ENCODE results near the gene KRTAP10-4.
A peak's percentile ranks its signal among the peaks of the same experiment; 100 is the strongest.
"Not testable (repeated sequence)": the region's sequence is repeated elsewhere in the genome, so short reads cannot be mapped to it uniquely, and the experiment has no call there.

KRTAP10-4 gene

GRCh38 chr21:44558329-44558675 is 15.2 kb upstream of the KRTAP10-4 start:
- not testable (repeated sequence) for DNase-seq (ENCODE audit: low spot score)

- DNase-seq (ENCODE audit: low spot score), result no peak
Measured at GRCh38 chr21:44558695-44559094, 14.8 kb upstream of the KRTAP10-4 start, which contains the start of gene KRTAP10-3. Gene KRTAP10-3, minus strand, starts transcription at chr21:44558795. Its CDS starts 80 bp downstream, at chr21:44558715.

DNA sequence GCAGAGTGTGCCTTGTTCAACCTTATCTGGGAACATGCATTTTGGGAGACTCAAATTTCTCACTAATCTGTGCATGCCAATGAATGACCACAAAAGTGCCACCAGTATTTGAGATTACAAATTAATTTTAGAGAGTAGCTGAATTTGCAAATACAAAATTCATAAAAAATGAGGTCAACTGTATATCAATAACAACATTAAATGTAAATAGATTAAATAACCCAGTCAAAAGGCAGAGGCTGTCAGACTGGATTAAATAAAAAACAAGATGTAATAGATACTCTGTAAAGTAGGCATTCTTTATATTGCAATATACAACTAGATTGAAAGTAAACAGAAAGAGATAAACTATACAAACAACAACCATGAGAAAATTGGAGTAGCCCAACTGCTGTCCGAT is 9.4 kb upstream of the KRTAP10-4 start:
- no peak for DNase-seq (ENCODE audit: low spot score)

DNA sequence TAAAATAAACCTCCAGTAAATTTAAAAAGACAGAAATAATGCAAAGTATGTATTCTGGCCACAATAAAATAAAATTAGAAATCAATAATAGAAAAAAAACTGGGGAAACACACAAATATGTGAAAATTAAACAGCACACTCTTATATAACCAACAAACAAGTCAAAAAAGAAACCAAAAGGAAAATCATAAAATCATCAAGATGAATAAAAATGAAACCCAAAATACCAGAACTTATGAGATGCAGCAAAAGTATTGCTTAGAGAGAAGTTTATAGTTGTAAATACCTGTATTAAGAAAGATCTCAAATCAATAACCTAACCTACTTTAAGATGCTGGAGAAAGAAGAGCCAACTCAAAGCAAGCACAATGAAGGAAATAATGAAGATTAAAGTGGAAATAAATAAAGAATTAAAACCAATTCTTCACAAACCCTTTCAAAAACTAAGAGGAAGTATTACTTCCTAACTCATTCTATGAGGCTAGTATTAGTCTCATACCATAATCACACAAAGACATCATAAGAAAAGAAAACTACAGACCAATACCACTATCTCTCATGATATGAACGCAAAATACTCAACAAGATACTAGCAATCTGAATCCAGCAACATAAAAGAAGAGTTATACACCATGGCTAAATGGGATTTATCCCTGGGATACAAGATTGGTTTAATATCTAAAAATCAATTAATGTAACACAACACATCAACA is 8.5 kb upstream of the KRTAP10-4 start:
- DNase-seq (ENCODE audit: low spot score), result no peak

GRCh38 chr21:44566403-44566802 is 7.1 kb upstream of the KRTAP10-4 start:
- DNase-seq (ENCODE audit: low spot score), result no peak

DNA sequence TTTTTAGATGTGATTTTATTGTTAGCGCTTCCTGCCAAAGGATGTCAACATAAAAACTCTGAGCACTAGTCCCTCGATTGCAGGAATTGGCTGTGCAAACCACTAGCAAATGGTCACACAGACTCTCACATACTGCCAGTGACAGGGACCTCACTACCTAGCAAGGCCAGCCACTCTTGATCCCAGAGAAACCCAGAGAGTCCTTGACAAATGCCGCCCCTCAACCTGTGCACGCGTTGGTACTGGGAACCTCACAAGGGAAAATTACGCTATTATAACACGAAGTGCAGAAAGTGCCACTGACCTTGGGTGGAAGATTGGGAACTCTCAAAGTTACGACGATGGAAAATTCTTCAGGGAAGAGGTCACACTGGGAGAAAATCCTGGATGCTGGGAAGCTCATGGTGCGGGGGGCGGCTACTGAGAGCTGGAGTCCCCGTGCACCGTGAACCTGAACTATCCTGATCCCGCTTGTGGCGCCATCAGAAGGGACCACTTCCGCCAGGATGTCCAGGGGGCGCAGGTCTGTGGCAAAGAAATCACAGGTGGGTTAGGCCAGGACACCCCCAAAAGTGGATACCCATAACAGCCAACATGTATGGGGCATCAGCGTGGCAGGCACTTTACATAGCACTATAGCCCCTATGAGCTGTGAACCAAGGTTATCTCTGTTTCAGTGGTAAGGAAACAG is 5.9 kb upstream of the KRTAP10-4 start:
- no peak for DNase-seq (ENCODE audit: low spot score)

DNA sequence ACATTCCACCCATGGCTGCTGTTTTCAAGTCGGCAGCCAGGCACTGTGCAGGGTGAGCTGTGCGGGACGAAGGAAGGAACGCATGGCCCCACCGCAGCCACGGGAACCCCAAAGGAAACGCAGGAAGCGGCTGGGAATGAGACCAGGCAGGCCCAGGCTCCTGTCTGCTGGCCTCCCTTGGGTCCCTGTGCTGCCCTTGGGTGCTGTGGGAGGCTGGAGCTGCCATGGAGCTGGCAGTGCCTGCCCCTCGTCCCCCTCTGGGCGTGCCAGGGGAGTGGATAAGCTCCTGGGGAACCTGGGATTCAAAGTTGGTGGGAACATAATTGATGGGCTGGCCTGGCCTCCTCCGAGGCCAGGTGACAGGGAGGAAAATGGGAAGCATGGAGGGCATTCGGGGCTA is 5.3 kb upstream of the KRTAP10-4 start:
- DNase-seq (ENCODE audit: low spot score), result no peak

DNA sequence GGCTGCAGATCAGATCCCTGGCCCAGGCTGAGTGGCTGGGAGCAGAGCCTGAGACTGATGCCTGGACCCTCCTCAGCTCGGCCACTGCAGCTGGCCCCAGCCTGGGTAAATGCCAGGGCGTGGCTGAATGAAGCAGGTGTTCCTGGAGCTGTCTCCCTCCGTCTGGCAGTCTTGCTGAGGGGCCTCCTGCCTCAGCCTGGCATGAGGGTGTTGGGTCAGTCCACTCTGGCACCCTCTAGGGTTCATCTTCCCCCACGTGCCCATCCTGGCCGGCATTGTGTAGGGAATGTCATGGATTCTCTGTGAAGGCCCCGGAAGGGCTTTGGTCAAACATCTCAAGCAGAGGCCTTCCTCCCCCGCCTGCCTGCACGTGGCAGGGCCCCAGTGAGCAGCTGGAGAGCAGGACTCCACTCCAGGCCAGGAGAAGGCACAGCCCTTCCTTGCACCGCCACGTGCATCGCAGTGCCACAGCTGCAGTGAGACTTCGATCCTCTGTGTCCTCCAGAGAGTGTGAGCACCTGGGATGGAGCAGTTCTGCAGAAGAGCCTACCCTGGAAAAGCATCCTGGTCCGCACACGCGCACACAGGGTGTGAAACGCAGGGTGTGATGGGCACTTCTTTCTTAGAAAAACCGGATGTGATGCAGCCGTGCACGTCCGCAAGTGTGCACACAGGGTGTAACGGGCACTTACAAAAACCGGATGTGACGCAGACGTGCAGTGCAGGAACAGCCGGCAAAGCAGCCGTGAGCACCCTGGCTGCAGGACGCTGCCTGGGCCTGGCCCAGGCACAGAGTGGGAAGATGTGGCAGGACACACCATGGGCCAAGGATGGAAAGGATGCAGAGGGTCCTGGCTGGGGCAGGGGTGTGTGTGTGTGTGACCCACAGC is 4.6 kb upstream of the KRTAP10-4 start:
- no peak for DNase-seq (ENCODE audit: low spot score)

GRCh38 chr21:44569861-44570517 is 3.5 kb upstream of the KRTAP10-4 start:
- no peak for DNase-seq (ENCODE audit: low spot score)

DNA sequence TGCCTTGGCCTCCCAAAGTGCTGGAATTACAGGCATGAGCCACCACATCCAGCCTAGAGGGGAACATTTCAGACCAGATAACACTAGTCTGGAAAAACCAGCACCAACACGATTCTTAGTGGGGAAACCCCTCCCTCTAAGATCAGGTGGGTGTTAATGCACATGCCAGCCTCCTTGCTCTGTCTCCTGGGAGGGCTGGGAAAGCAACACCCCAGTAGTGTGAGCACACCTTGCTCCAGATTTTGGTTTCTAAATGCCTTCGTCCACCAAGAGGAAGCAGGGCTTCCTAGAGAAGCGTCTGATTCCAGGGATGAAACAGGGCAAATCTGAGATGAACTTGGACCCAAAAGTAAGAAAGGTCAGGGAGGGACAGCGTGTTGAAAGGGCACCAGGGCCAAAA is 2.2 kb upstream of the KRTAP10-4 start:
- no peak for DNase-seq (ENCODE audit: low spot score)

- DNase-seq (ENCODE audit: low spot score), result no peak
Measured at GRCh38 chr21:44571844-44572782, 1.4 kb upstream of the KRTAP10-4 start.

DNA sequence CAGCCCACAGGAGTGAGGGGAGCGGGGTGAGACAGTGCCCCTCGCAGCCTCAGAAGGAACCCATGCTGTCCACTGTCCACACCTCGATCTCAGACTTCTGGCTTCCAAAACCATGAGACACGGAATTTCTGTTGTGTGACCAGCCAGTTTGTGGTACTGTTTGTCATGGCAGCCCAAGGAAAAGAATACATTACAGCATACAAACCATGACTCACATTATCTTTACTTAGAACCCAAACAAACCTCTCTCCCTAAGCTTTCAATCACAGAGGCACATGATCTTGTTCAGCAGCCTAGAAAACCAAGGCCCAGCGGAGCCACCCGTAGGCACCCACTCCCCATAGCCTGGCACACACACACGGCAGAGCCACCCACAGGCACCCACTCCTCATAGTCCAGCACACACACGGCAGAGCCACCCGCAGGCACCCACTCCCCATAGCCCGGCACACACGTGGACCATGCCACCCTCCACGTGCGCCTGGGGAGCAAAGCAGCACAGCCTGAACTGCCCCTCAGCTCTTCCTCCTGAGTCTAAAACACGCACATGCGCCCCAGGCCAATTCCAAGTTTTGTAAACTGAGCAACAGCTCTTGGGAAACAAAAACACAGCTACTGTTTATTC is 458 bp upstream of the KRTAP10-4 start:
- DNase-seq (ENCODE audit: low spot score), result no peak

DNA sequence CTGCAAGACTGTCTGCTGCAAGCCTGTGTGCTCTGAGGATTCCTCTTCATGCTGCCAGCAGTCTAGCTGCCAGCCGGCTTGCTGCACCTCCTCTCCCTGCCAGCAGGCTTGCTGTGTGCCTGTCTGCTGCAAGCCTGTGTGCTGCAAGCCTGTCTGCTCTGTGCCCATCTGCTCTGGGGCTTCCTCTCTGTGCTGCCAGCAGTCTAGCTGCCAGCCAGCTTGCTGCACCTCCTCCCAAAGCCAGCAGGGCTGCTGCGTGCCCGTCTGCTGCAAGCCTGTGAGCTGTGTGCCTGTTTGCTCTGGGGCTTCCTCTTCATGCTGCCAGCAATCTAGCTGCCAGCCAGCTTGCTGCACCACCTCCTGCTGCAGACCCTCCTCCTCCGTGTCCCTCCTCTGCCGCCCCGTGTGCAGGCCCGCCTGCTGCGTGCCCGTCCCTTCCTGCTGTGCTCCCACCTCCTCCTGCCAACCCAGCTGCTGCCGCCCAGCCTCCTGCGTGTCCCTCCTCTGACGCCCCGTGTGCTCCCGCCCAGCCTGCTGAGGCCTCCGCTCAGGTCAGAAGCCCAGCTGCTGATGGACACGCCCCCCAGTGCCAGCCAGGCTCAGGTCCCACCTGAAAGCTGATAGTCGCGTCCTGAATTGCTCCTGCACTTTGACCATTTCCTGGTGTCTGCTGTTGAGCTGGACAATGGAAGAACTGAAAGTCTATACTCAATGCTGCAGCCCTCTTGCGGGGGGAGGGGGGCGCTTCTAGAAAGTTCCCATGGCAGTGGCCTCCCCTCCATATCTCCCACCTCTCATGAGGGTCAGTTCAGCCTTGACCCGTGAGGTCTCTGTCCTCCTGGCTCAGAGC is 1.2 kb downstream of the KRTAP10-4 start:
- DNase-seq (ENCODE audit: low spot score), result no peak

GRCh38 chr21:44575307-44576024 is 1.9 kb downstream of the KRTAP10-4 start:
- no peak for DNase-seq (ENCODE audit: low spot score)

DNA sequence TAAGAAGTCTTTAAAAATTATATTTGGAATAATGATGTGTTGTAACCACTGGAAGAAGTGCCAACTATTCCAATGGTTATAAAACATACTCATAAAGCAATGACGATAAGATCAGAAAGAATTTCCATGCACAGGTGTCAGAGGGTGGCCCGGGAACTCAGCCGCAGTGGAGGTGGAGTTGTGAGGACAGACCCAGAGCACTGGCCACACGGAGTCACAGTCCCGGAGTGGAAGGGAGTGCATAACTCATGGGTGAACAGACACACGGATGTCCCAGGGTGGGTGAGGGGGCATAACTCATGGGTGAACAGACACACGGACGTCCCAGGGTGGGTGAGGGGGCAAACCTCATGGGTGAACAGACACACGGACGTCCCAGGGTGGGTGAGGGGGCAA is 2.5 kb downstream of the KRTAP10-4 start:
- DNase-seq (ENCODE audit: low spot score), result no peak

DNA sequence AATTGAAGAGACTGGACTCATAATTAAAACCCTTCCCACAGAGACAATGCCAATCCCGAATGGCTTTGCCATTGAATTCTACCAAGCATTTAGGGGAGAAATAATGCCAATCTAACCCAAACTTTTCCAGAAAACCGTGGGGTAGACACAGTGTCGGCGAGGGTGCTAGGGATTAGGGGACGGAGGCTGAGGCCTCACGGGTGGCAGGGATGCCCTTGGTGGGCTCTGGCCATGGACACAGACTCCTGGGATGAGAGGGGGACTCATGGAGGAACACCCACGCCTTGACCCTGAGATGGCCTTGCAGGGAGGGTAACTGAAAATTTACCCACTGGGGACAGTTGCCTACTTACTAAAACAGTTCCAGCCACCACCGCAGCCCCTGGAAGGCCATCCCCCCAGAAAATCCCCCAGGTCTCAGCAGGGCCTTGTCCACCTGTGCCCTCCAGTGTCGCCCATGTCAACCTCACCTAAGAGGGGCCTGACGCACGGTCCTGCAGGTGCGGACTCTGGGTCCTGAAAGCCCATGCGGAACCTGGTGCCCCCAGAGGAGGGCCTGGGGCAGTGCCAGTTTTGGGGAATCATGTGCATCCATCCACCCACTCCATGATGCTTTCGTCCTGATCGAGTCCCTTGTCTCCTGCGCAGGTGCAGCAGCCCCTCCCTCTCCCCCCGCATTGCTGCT is 5.0 kb downstream of the KRTAP10-4 start:
- DNase-seq (ENCODE audit: low spot score), result no peak

GRCh38 chr21:44579056-44579832 is 5.7 kb downstream of the KRTAP10-4 start:
- DNase-seq (ENCODE audit: low spot score), result no peak

GRCh38 chr21:44579833-44580144 is 6.3 kb downstream of the KRTAP10-4 start:
- DNase-seq (ENCODE audit: low spot score), result peak; percentile 18
